H9 (cell line): ENCODE measurements around the gene SYNPO2. TPM values are rescaled to one million over a fixed set of nuclear protein-coding genes. Genes with fewer than 3 reads are reported as not detected.

ENCODE experiments used
- DNase-seq: peaks from one replicate; pipeline ENCODE4 v3.0.0-alpha.2; 2017
- H2AFZ ChIP-seq: one replicate; pipeline ENCODE4 v1.6.1; 2013; ENCODE audit warnings: mild to moderate bottlenecking, low read length, control low read depth, moderate library complexity
- H2AK5ac ChIP-seq: 2 replicates; pipeline ENCODE4 v1.6.1; 2013; ENCODE audit warnings: low read length, control low read depth, mixed read lengths; ENCODE audit not compliant: insufficient read length
- H2BK120ac ChIP-seq: one replicate; pipeline ENCODE4 v1.6.1; 2013; ENCODE audit warnings: low read depth, mild to moderate bottlenecking, low read length, control low read depth, inconsistent platforms; ENCODE audit not compliant: poor library complexity, severe bottlenecking
- H2BK12ac ChIP-seq: 2 replicates; pipeline ENCODE4 v1.6.1; 2013; ENCODE audit warnings: low read length, control low read depth, mixed read lengths, low read depth; ENCODE audit not compliant: insufficient read length
- H2BK15ac ChIP-seq: 2 replicates; pipeline ENCODE4 v1.6.1; 2013; ENCODE audit warnings: low read depth, low read length, control low read depth
- H2BK20ac ChIP-seq: one replicate; pipeline ENCODE4 v1.6.1; 2013; ENCODE audit warnings: low read depth, mild to moderate bottlenecking, low read length, control low read depth, inconsistent platforms; ENCODE audit not compliant: poor library complexity, severe bottlenecking
- H2BK5ac ChIP-seq: 2 replicates; pipeline ENCODE4 v1.6.1; 2013; ENCODE audit warnings: low read length, control low read depth, mixed read lengths; ENCODE audit not compliant: insufficient read length
- H3K14ac ChIP-seq: 2 replicates; pipeline ENCODE4 v1.6.1; 2013; ENCODE audit warnings: low read length, control low read depth; ENCODE audit not compliant: insufficient read depth
- H3K18ac ChIP-seq: 2 replicates; pipeline ENCODE4 v1.6.1; 2013; ENCODE audit warnings: low read depth, mild to moderate bottlenecking, mixed read lengths, low read length, control low read depth; ENCODE audit not compliant: insufficient read length
- H3K23ac ChIP-seq: 2 replicates; pipeline ENCODE4 v1.6.1; 2013; ENCODE audit warnings: low read length, control low read depth, mixed read lengths, low read depth; ENCODE audit not compliant: insufficient read length
- H3K23me2 ChIP-seq: 2 replicates; pipeline ENCODE4 v1.6.1; 2013; ENCODE audit warnings: low read depth, mild to moderate bottlenecking, mixed read lengths, low read length, control low read depth; ENCODE audit not compliant: insufficient read length, poor library complexity, severe bottlenecking
- H3K27ac ChIP-seq: 2 replicates; pipeline ENCODE4 v1.5.1; 2013; ENCODE audit warnings: low read length, control low read depth, mixed read lengths, low read depth; ENCODE audit not compliant: insufficient read length
- H3K27me3 ChIP-seq: 2 replicates; pipeline ENCODE4 v1.6.1; 2013; ENCODE audit warnings: low read length, control low read depth, inconsistent platforms; ENCODE audit not compliant: insufficient read depth
- H3K4ac ChIP-seq: 2 replicates; pipeline ENCODE4 v1.6.1; 2013; ENCODE audit warnings: low read depth, mild to moderate bottlenecking, control low read depth, inconsistent platforms, low read length, moderate library complexity
- H3K4me1 ChIP-seq: 2 replicates; pipeline ENCODE4 v1.6.1; 2013; ENCODE audit warnings: low read length, control low read depth, inconsistent platforms; ENCODE audit not compliant: insufficient read depth
- H3K4me2 ChIP-seq: 2 replicates; pipeline ENCODE4 v1.6.1; 2013; ENCODE audit warnings: low read length, control low read depth, mixed read lengths; ENCODE audit not compliant: insufficient read length, insufficient read depth
- H3K56ac ChIP-seq: 2 replicates; pipeline ENCODE4 v1.6.1; 2013; ENCODE audit warnings: low read depth, mild to moderate bottlenecking, mixed read lengths, low read length, control low read depth; ENCODE audit not compliant: insufficient read length
- H3K79me1 ChIP-seq: 2 replicates; pipeline ENCODE4 v1.6.1; 2013; ENCODE audit warnings: low read depth, mild to moderate bottlenecking, moderate library complexity, low read length, control low read depth, inconsistent platforms; ENCODE audit not compliant: insufficient read depth, poor library complexity, severe bottlenecking
- H3K79me2 ChIP-seq: 2 replicates; pipeline ENCODE4 v1.6.1; 2013; ENCODE audit warnings: low read length, control low read depth, inconsistent platforms; ENCODE audit not compliant: insufficient read depth
- H3K9ac ChIP-seq: 2 replicates; pipeline ENCODE4 v1.6.1; 2013; ENCODE audit warnings: low read length, control low read depth, mixed read lengths; ENCODE audit not compliant: insufficient read length; ENCODE audit errors: extremely low read depth
- H3K9me3 ChIP-seq: one replicate; pipeline ENCODE4 v1.6.1; 2013; ENCODE audit warnings: low read depth, low read length, inconsistent platforms; ENCODE audit not compliant: control insufficient read depth
- H3T11ph ChIP-seq: one replicate; pipeline ENCODE4 v1.6.1; 2013; ENCODE audit warnings: mild to moderate bottlenecking, low read length, control low read depth, inconsistent platforms
- H4K20me1 ChIP-seq: one replicate; pipeline ENCODE4 v1.6.1; 2013; ENCODE audit not compliant: control insufficient read depth, insufficient read length, insufficient read depth
- H4K5ac ChIP-seq: 2 replicates; pipeline ENCODE4 v1.6.1; 2013; ENCODE audit warnings: low read depth, mild to moderate bottlenecking, mixed read lengths, low read length, control low read depth; ENCODE audit not compliant: insufficient read length
- H4K8ac ChIP-seq: replicated peaks from 2 replicates; pipeline ENCODE4 v1.6.1; 2013; ENCODE audit warnings: low read length, control low read depth, mixed read lengths, low read depth; ENCODE audit not compliant: insufficient read length
- H4K91ac ChIP-seq: 2 replicates; pipeline ENCODE4 v1.6.1; 2013; ENCODE audit warnings: low read depth, mild to moderate bottlenecking, moderate library complexity, mixed read lengths, low read length, control low read depth; ENCODE audit not compliant: insufficient read length
- H3K27ac Mint-ChIP-seq, 3 experiments: 2 replicates in 2 of 3; 3 replicates in 1 of 3; pipeline ENCODE4 v1.8.0; 2020 to 2021; ENCODE audit warnings: mixed read lengths in 3 of 3, mild to moderate bottlenecking in 1 of 3, moderate library complexity in 1 of 3
- H3K27me3 Mint-ChIP-seq: 2 replicates; pipeline ENCODE4 v1.8.0; 2021; ENCODE audit warnings: low read depth, mild to moderate bottlenecking, moderate library complexity, mixed read lengths
- H3K36me3 Mint-ChIP-seq, 3 experiments: 2 replicates in 2 of 3; 3 replicates in 1 of 3; pipeline ENCODE4 v1.8.0; 2020 to 2021; ENCODE audit warnings: low read depth in 3 of 3, mixed read lengths in 3 of 3; ENCODE audit not compliant: insufficient read depth in 1 of 3
- H3K4me1 Mint-ChIP-seq, 2 experiments: 2 replicates each; pipeline ENCODE4 v1.8.0; 2020; ENCODE audit warnings: mixed read lengths in 2 of 2
- H3K4me3 Mint-ChIP-seq, 2 experiments: 2 replicates in 1 of 2; 3 replicates in 1 of 2; pipeline ENCODE4 v1.8.0; 2020 to 2021; ENCODE audit warnings: mild to moderate bottlenecking in 2 of 2, mixed read lengths in 2 of 2, moderate library complexity in 1 of 2
- H3K9me3 Mint-ChIP-seq, 2 experiments: 2 replicates in 1 of 2; 3 replicates in 1 of 2; pipeline ENCODE4 v1.8.0; 2020; ENCODE audit warnings: mild to moderate bottlenecking in 2 of 2, mixed read lengths in 2 of 2, moderate library complexity in 1 of 2
- CTCF ChIP-seq: fragments of 200-600 bp; sonication (generic); conservative IDR thresholded peaks from 3 replicates; pipeline ENCODE4 v1.8.0; 2021; ENCODE audit warnings: antibody characterized with exemption, mild to moderate bottlenecking
- WGBS: extraction: QIAGEN DNeasy Blood & Tissue Kit; methylation state at CpG from one replicate; pipeline ENCODE4 v1.1.7; 2013; ENCODE audit warnings: missing lambda C conversion rate, low lambda C conversion rate, mixed read lengths; ENCODE audit not compliant: insufficient read length; ENCODE audit errors: extremely low coverage; 5-methylcytosine and 5-hydroxymethylcytosine counted together
- total RNA-seq: library from RNA; stranded (reverse); gene quantifications from 2 replicates; pipeline ENCODE4 v1.2.1, GENCODE V29; 2021

The SYNPO2 gene
- total RNA-seq, 1 experiment from 2014 or later, result 1.1 TPM

- H4K5ac ChIP-seq, result no peak overlapping the region
- WGBS, result no CpG with 5 or more reads among the region's 8 CpGs
- H3K36me3 Mint-ChIP-seq, result no peaks in the 10 kb centered on the region
- no peak overlapping the region for H2BK5ac ChIP-seq
- no peak overlapping the region for H3K27ac ChIP-seq
- H3K4ac ChIP-seq, result no peak overlapping the region
- no peak overlapping the region for H3K4me2 ChIP-seq
- H2AK5ac ChIP-seq, result no peak overlapping the region
- H3K27me3 Mint-ChIP-seq, result no peaks in the 10 kb centered on the region
- H3K27ac Mint-ChIP-seq, result no peak overlapping the region
- no peaks in the 10 kb centered on the region for H3K27me3 ChIP-seq
- H3K4me3 Mint-ChIP-seq, result no peak overlapping the region
- no peak for TF ChIP-seq CTCF
- H3K9ac ChIP-seq, result no peak overlapping the region
- no peak overlapping the region for H2AFZ ChIP-seq
- H3K23ac ChIP-seq, result no peak overlapping the region
- H3K4me1 ChIP-seq, result no peaks in the 10 kb centered on the region
- DNase-seq, result no peak
- no peak overlapping the region for H3K56ac ChIP-seq
- no peaks in the 10 kb centered on the region for H3K23me2 ChIP-seq
- H3K14ac ChIP-seq, result no peak overlapping the region
- no peaks in the 10 kb centered on the region for H3K9me3 Mint-ChIP-seq
- H3K9me3 ChIP-seq, result no peaks in the 10 kb centered on the region
- H4K91ac ChIP-seq, result no peak overlapping the region
- H4K8ac ChIP-seq, result no peak overlapping the region
- H3K79me2 ChIP-seq, result no peaks in the 10 kb centered on the region
- no peak overlapping the region for H3K18ac ChIP-seq
- H3K4me1 Mint-ChIP-seq, result no peaks in the 10 kb centered on the region
- H2BK15ac ChIP-seq, result no peak overlapping the region
- no peak overlapping the region for H2BK120ac ChIP-seq
- H2BK20ac ChIP-seq, result no peak overlapping the region
- H3T11ph ChIP-seq, result no peak overlapping the region
- H3K79me1 ChIP-seq, result no peaks in the 10 kb centered on the region
- H4K20me1 ChIP-seq, result no peaks in the 10 kb centered on the region
- no peak overlapping the region for H2BK12ac ChIP-seq
Observed at GRCh38 chr4:118909173-118909956, 20.7 kb downstream of the SYNPO2 start.
